GM12891 (cell line): ENCODE results near the gene NCKAP5L.

Experiments
- PAX5 ChIP-seq: IDR thresholded peaks from 2 replicates; pipeline ENCODE4 v1.6.1; 2011; ENCODE audit warnings: low read length, moderate library complexity, mild to moderate bottlenecking; ENCODE audit not compliant: insufficient read depth, severe bottlenecking
- POLR2A ChIP-seq: IDR thresholded peaks from 2 replicates; pipeline ENCODE4 v1.6.1; 2011; ENCODE audit warnings: low read depth, low read length, control low read depth
- POLR2AphosphoS5 ChIP-seq: IDR thresholded peaks from 2 replicates; pipeline ENCODE4 v1.6.1; 2011; ENCODE audit warnings: low read depth, low read length, control low read depth
- SPI1 ChIP-seq: IDR thresholded peaks from 2 replicates; pipeline ENCODE4 v1.6.1; 2011; ENCODE audit warnings: low read depth, low read length, control low read depth
- TAF1 ChIP-seq: IDR thresholded peaks from 2 replicates; pipeline ENCODE4 v1.6.1; 2011; ENCODE audit warnings: low read depth, low read length, control low read depth

DNA sequence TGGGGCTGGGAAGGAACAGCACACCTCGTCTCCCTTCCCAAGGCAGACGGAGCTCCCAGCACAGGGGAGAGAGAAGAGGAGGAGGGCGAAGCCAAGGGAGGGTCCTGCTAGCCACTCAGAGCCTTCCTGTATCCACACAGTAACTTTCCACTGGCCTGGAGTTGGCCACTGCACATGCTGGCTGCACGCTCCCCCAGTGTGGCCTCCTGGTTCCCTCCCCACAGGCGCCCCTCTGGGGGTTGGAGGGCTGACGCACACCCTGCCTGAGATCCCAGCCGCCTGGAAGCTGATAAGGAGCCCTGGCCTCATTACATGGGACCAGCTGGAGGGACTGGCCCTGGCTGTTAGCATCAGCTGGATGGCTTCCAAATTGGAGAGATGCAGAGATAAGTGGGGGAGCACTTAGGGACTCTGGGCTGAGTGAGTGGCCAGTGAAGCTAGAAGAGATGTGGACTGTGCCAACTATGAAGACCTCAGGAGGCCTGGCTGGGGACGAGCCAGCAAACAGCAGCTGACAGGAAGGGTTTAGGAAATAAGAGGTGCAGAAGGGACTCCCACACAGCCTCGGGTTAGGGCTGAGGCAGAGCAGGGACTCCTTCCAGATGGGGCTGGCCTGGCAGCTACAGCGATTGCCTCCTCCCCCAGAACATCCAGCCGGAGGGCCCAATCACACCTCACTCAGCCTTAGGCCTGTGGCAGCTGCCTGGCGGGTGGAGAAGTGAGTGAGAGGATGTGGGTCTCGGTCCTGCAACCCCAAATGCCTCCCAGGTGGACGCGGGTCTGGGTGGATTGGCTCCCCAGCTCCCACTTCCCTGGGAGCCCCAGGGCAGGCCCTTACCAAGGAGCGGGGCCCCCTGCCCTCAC lies 41.0 kb upstream of the NCKAP5L start:
- TF ChIP-seq POLR2A (no peak), POLR2AphosphoS5 (no peak), TAF1 (no peak), SPI1 (no peak), PAX5 (no peak)
